ENCODE data around the gene FAAP20.

Gene FAAP20

DNA sequence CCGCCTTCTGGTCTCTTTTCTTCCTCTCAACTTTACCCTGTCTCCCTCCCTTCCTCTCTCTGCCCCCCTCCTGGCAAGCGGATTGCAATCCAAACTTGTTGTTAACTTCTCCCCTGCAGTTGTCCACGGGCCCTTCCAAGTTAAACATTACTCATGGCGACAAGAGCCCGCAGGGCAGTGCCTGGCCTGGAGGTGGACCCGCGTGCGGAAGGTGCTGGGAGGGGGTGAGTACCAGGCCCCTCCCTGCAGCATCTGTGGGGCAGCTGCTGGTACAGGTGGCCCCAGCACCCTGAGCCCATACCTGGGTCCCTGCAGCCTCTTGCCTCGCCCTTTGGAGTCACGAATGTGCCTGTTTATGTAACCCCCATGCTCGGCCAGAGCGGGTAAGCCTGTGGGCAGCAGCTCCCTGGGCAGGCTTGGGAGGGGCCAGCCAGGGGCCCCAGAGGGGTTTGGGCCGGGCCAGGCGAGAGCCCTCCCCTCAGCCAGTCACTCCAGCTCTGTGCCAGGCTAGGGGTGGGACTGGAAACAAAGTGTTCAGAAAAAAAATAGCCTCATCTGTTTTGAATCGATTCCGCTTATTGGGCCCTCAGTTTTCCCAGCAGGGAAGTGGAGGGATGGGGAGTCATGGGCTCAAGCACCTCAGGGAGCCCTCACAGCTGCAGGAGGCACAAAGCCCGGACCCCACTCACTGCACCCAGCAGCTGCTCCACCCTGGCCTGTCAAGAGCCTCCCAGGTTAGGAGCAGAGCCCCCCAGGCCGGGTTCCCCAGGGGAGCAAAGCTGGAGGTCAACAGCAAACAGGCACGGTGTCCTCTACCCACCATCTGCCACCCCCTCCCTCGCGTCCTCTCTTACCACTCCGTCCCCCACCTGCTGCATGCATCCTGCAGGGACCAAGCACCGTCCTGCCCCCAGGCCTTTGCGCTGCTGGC lies 14.0 kb upstream of the FAAP20 start:
- no peak overlapping the region for H3K4me3 ChIP-seq (ENCODE audit: low read depth, low read length)
- TF ChIP-seq, protein P1, sequence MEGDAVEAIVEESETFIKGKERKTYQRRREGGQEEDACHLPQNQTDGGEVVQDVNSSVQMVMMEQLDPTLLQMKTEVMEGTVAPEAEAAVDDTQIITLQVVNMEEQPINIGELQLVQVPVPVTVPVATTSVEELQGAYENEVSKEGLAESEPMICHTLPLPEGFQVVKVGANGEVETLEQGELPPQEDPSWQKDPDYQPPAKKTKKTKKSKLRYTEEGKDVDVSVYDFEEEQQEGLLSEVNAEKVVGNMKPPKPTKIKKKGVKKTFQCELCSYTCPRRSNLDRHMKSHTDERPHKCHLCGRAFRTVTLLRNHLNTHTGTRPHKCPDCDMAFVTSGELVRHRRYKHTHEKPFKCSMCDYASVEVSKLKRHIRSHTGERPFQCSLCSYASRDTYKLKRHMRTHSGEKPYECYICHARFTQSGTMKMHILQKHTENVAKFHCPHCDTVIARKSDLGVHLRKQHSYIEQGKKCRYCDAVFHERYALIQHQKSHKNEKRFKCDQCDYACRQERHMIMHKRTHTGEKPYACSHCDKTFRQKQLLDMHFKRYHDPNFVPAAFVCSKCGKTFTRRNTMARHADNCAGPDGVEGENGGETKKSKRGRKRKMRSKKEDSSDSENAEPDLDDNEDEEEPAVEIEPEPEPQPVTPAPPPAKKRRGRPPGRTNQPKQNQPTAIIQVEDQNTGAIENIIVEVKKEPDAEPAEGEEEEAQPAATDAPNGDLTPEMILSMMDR (IDR thresholded peaks at IDR 0.05; ENCODE audit: low read depth, low read length), result no peak

DNA sequence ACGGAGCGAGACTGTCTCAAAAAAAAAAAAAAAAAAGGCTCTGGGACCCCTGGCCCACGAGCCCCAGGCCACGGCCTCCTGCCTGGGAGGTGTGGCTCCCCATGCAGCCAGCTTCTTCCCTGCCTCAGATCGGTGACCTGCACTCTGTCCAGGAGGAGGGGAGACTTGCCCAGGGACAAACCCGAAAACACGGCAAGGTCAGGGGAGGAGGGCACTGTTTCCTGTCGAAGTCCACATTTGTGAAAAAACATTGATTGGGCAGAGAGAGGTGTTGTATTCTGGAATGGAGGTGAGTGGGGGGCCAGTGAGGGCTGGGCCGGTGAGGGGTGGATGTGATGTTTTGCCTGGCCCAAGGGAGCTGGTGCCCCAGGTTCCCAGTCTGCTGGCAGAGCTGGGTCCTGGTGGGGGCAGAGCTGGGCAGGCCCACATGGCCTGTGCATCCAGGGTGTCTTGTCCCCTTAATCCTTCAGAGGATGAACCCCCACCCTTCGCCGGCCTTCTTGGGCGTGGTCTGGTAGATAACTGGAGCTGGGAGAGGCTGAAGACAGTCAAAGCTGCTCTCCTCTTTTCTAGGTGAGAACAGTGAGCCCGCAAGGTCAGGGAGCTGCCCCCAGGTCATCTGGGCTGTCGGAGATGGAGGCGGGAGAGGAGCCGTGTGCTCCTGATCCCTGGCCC lies 12.4 kb upstream of the FAAP20 start:
- TF ChIP-seq, protein P1 (IDR thresholded peaks at IDR 0.05; ENCODE audit: low read depth, low read length), result no peak
- no peak overlapping the region for H3K4me3 ChIP-seq (ENCODE audit: low read depth, low read length)

DNA sequence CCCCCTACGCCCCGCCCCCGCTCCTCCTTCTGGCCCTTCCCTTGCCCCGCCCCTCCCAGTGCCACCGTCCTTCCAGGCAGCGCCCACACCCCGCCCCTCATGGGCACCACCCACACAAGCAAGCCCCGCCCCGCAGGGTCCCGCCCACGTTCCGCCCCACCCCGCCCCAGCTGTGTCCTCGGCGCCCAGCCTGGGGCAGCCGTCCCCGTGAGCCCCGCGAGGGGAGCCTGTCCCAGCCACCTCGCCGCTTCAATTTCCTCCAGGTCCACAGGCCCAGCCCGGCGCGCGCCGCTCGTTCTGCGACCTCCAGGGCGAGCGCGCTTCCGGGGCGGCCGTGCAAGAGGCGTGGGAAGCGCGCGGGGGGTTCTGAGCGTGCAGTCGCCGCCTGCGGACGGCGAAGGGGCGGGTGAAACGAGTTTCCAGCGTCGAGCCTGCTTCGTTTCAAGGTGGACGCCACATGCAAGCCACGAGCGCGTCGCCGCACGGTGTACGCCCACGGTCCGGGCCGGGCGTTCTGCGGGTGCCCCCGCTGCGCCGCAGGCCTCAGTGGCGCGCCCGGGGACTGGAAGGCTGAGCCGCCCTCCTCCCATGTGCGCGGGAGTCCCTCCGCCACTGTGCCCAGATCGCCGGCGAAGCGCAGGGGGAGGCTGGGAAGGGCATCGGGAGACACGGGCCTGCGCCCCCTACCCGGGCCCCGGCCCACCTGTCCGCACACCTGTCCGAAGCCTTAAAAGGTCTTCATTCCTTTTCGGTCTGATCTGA lies 10.8 kb upstream of the FAAP20 start:
- TF ChIP-seq, protein P1 (IDR thresholded peaks at IDR 0.05; ENCODE audit: low read depth, low read length), result no peak
- peak overlapping the region; percentile 40 for H3K4me3 ChIP-seq (ENCODE audit: low read depth, low read length)

DNA sequence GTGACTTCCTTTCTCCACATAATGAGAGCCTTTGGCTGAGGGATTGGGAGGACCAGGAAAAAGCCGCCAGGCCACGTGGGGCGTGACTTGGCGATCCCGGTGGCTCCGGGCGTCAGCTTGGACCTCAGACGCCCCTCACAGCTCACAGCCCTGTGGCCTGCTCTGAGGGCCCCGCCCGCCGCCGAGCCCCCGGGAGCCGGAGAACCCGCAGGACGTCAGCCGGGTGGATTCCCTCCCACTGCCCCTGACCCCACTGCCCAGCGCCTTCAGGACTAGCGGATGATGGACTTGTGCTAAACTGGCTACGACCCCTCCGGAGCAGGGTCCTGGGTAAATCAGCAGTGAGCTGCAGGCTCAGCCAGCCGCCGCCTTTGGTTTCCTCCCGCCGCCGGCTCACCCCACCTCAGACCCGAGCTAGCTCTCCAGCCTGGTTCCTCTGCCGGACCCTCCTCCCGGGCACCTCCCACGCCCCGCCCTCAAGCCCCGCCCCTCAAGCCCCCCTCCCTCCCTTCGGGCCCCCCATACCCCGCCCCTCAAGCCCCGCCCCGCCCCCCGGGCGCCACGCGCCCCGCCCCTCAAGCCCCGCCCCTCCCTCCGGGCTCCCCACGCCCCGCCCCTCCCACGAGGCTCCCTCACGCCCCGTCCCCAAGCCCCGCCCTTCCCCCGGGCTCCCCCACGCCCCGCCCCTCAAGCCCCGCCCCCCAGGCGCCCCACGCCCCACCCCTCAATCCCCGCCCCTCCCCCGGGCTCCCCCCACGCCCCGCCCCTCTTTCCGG lies 10.0 kb upstream of the FAAP20 start:
- H3K4me3 ChIP-seq (ENCODE audit: low read depth, low read length), result peak overlapping the region; percentile 52
- TF ChIP-seq, protein P1 (IDR thresholded peaks at IDR 0.05; ENCODE audit: low read depth, low read length), result no peak

DNA sequence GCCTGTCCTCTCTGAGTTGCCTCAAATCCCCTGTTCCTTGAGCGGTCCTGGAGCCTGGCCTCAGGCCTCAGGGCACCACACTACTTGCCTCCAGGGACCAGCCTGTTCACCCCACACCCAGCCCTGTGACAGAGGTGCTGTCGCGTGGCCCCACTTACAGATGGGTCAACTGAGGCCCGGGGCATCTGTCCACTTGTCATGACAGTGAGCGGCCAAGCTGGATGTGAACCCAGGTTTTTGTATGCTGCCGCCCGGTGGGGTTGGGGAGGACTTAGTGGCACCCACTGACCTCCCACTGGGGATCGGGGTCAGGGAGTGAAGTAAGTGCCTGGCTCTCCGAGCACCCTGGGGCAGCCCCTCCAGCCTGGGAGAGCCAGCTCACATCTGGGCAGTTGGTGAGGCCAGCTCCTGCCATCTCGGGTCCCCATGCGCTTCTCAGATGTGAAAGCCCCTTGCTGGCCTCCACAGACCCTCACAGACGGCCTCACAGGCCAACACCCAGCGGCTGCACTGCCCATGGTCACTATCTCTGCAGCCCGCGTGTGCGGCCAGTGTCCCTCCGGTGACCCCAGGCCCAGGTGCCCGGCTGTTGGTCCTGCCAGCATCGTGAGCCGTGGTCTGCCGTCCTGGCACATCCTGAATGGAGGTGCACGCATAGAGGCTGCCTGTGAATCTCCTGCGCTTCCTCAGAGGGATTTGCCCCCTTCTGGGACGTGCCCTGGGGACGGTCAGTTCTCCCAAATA lies 9.3 kb upstream of the FAAP20 start:
- TF ChIP-seq, protein P1 (IDR thresholded peaks at IDR 0.05; ENCODE audit: low read depth, low read length), result no peak
- peak overlapping the region; percentile 52 for H3K4me3 ChIP-seq (ENCODE audit: low read depth, low read length)

All from WI38 (cell line).